ENCODE results near the gene ATP2A2. TPM values are rescaled to one million over a fixed set of nuclear protein-coding genes. Genes with fewer than 3 reads are reported as not detected.
"Not testable (repeated sequence)": the region's sequence is repeated elsewhere in the genome, so short reads cannot be mapped to it uniquely, and the experiment has no call there.

The ATP2A2 gene
- total and polyA plus RNA-seq, 2 of the 8 experiments (the other 6 are each of a cell fraction or from before 2014, with no cell fraction given), result 86.1 to 271 TPM

DNA sequence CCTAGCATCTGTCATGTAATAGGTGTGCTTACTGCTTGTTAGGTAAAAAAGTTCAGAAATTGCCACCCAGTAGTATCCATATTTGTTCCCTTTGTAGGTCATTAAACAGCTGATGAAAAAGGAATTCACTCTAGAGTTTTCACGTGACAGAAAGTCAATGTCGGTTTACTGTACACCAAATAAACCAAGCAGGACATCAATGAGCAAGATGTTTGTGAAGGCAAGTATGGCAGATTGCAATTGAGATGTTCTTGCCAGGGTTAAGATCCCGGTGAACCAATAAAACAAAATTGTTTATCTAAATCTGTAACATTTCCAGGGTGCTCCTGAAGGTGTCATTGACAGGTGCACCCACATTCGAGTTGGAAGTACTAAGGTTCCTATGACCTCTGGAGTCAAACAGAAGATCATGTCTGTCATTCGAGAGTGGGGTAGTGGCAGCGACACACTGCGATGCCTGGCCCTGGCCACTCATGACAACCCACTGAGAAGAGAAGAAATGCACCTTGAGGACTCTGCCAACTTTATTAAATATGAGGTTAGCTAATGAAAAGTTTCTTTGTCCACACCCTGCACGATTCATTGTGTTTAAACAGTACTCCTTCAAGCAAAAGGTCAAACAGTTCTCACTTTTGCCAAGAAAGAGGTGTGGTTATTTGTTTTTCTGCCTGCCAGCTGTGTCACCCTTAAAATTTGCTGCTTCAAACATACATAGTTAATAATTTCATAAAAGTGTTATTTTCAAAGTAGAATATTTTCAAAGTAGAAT, 58.3 kb downstream of the ATP2A2 start (continued):
- TF ChIP-seq ZNF274 (IDR thresholded peaks at IDR 0.05; ENCODE audit: borderline replicate concordance, extremely low read depth, low read length), result no peak
- TF ChIP-seq, protein P1, sequence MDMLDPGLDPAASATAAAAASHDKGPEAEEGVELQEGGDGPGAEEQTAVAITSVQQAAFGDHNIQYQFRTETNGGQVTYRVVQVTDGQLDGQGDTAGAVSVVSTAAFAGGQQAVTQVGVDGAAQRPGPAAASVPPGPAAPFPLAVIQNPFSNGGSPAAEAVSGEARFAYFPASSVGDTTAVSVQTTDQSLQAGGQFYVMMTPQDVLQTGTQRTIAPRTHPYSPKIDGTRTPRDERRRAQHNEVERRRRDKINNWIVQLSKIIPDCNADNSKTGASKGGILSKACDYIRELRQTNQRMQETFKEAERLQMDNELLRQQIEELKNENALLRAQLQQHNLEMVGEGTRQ (IDR thresholded peaks at IDR 0.05; ENCODE audit: low read length), result no peak
- TF ChIP-seq, protein P2, sequence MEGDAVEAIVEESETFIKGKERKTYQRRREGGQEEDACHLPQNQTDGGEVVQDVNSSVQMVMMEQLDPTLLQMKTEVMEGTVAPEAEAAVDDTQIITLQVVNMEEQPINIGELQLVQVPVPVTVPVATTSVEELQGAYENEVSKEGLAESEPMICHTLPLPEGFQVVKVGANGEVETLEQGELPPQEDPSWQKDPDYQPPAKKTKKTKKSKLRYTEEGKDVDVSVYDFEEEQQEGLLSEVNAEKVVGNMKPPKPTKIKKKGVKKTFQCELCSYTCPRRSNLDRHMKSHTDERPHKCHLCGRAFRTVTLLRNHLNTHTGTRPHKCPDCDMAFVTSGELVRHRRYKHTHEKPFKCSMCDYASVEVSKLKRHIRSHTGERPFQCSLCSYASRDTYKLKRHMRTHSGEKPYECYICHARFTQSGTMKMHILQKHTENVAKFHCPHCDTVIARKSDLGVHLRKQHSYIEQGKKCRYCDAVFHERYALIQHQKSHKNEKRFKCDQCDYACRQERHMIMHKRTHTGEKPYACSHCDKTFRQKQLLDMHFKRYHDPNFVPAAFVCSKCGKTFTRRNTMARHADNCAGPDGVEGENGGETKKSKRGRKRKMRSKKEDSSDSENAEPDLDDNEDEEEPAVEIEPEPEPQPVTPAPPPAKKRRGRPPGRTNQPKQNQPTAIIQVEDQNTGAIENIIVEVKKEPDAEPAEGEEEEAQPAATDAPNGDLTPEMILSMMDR (IDR thresholded peaks at IDR 0.05; ENCODE audit: control extremely low read depth in 1 of 3, insufficient read depth in 1 of 3, low read depth in 1 of 3, low read length in 3 of 3), result no peak
- TF ChIP-seq HDAC6 (IDR thresholded peaks at IDR 0.05; ENCODE audit: low read depth, low read length), result no peak

DNA sequence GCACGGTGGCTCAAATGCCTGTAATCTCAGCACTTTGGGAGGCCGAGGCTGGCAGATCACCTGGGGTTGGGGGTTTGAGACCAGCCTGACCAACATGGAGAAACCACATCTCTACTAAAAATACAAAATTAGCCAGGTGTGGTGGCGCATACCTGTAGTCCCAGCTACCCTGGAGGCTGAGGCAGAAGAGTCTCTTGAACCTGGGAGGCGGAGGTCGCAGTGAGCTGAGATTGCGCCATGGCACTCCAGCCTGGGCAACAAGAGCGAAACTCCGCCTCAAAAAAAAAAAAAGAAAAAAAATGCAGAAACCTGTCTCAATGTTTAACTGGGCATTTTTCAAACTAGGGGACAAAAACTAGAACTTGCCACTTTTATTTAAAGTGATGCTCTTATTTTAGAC, 59.2 kb downstream of the ATP2A2 start:
- H3K4ac ChIP-seq (replicated peaks; ENCODE audit: insufficient read length, low read depth, low read length); H2BK20ac ChIP-seq (ENCODE audit: low read length); H2AK5ac ChIP-seq (ENCODE audit: low read depth, low read length); H2AFZ ChIP-seq (ENCODE audit: low read length); H3K4me2 ChIP-seq (ENCODE audit: insufficient read depth in 1 of 2, low read depth in 2 of 2, low read length in 2 of 2); H4K8ac ChIP-seq (ENCODE audit: extremely low read depth, insufficient read depth, low read length); H3K18ac ChIP-seq (ENCODE audit: extremely low read depth, low read length); H3K79me1 ChIP-seq (ENCODE audit: low read depth, low read length); H3K56ac ChIP-seq (replicated peaks; ENCODE audit: insufficient read length, low read depth, low read length); DNase-seq (ENCODE audit: low read depth in 1 of 2, low spot score in 2 of 2); H3K23me2 ChIP-seq (ENCODE audit: low read depth, low read length); H3K4me3 ChIP-seq (ENCODE audit: extremely low read depth in 1 of 4, insufficient read depth in 2 of 4, low read depth in 3 of 4, low read length in 4 of 4); H3K4me1 ChIP-seq (replicated peaks in 1 of 4; ENCODE audit: control insufficient read depth in 3 of 4, insufficient read depth in 4 of 4, low read length in 3 of 4); H3K27ac ChIP-seq (ENCODE audit: low read depth, low read length); H3K14ac ChIP-seq (ENCODE audit: insufficient read length); H3K79me2 ChIP-seq (ENCODE audit: control insufficient read depth in 1 of 2, insufficient read depth in 2 of 2, low read length in 2 of 2); H3K27me3 ChIP-seq (replicated peaks in 1 of 4; ENCODE audit: control insufficient read depth in 3 of 4, extremely low read depth in 1 of 4, insufficient read depth in 3 of 4, low read length in 3 of 4); H4K91ac ChIP-seq (replicated peaks; ENCODE audit: insufficient read length, low read length); H2BK5ac ChIP-seq (ENCODE audit: low read depth, low read length); H2BK15ac ChIP-seq (ENCODE audit: low read length); H3K9ac ChIP-seq (replicated peaks in 1 of 4; ENCODE audit: extremely low read depth in 1 of 4, low read depth in 3 of 4, low read length in 3 of 4); FAIRE-seq; H3K23ac ChIP-seq (ENCODE audit: insufficient read length); H2BK120ac ChIP-seq (replicated peaks; ENCODE audit: low read depth, low read length); H2BK12ac ChIP-seq (ENCODE audit: low read depth, low read length); H4K5ac ChIP-seq (ENCODE audit: insufficient read length, low read depth, low read length); H3K9me3 ChIP-seq (ENCODE audit: insufficient read depth in 2 of 2, low read depth in 1 of 2, low read length in 1 of 2): not testable (repeated sequence)
- ChIA-PET POLR2A (ENCODE audit: partially characterized antibody) (interaction anchor here (0.6 to 1.2 kb wide), 4 partner anchors 8 to 43 kb away, joined by 3 to 4 read pairs (median 3); no protein-coding TSS in a partner anchor), CTCF (ENCODE audit: partially characterized antibody) (interaction anchor here (1.0 to 1.3 kb wide), 4 partner anchors 9 to 34 kb away, joined by 3 to 4 read pairs (median 4); no protein-coding TSS in a partner anchor)
- WGBS, 2 experiments (ENCODE audit: extremely low coverage in 1 of 2, insufficient coverage in 1 of 2, insufficient read length in 1 of 2, insufficient replicate concordance in 2 of 2, low coverage in 1 of 2, low lambda C conversion rate in 2 of 2, missing lambda C conversion rate in 1 of 2), result 95% methylated on average over 7 of the region's 8 CpGs; no CpG with 5 or more reads in 1 of the 2 experiments
- peaks cover 76 to 100% (median 93%) of the 10 kb centered on the region in 4 experiments for H3K36me3 ChIP-seq (ENCODE audit: control insufficient read depth in 2 of 4, insufficient read depth in 4 of 4, low read length in 3 of 4)
- peaks cover 10 to 12% of the 10 kb centered on the region in 2 experiments for H4K20me1 ChIP-seq (replicated peaks in 1 of 2; ENCODE audit: control insufficient read depth in 1 of 2, insufficient read depth in 2 of 2, low read length in 2 of 2)
